Endothelial cell of umbilical vein (primary cell): ENCODE results near the gene VPS13A. TPM values are rescaled to one million over a fixed set of nuclear protein-coding genes. Genes with fewer than 3 reads are reported as not detected.

Experiments used
- BruUV-seq: library from RNA; stranded (reverse); fragments of 400-500 nt; replicated peaks from 2 replicates; lab custom pipeline; 2021; lab: Mats Ljungman, UMichigan
- CTCF ChIA-PET: fragments of 300-600, 350-600 bp; sonication (Branson Sonifier 250); formaldehyde crosslinking; loops from one replicate; lab custom pipeline; 2021; ENCODE audit warnings: antibody characterized with exemption, inconsistent platforms; lab: Charles Lee
- POLR2A ChIA-PET: fragments of 300-600, 350-600 bp; sonication (Branson Sonifier 250); formaldehyde crosslinking; loops from one replicate; lab custom pipeline; 2021; ENCODE audit warnings: antibody characterized with exemption, inconsistent platforms; lab: Charles Lee
- DNase-seq: peaks from one replicate; pipeline ENCODE4 v3.0.0-alpha.2; 2011; ENCODE audit warnings: low read depth, low spot score
- FAIRE-seq: peaks from 2 replicates; lab custom pipeline; 2011; peaks lifted over from hg19 to GRCh38; lab: Jason Lieb, UNC
- H2AFZ ChIP-seq: 2 replicates; pipeline ENCODE4 v1.6.0; 2012; ENCODE audit warnings: low read depth, low read length, control low read depth, inconsistent platforms
- H3K27ac ChIP-seq: 2 replicates; pipeline ENCODE4 v1.5.1; 2011; ENCODE audit warnings: low read depth, mild to moderate bottlenecking, control low read depth, low read length, moderate library complexity; ENCODE audit not compliant: insufficient read depth
- H3K27me3 ChIP-seq, 2 experiments: 2 replicates each; pipeline versions ENCODE4 v1.6.0 to v1.6.1; 2011; ENCODE audit warnings: low read length in 2 of 2, mixed read lengths in 1 of 2; ENCODE audit not compliant: control insufficient read depth in 2 of 2, insufficient read depth in 2 of 2
- H3K36me3 ChIP-seq, 2 experiments: 2 replicates in 1 of 2; 3 replicates in 1 of 2; pipeline ENCODE4 v1.5.1; 2011; ENCODE audit warnings: low read length in 2 of 2, mild to moderate bottlenecking in 1 of 2, moderate library complexity in 1 of 2; ENCODE audit not compliant: control insufficient read depth in 2 of 2, insufficient read depth in 2 of 2; ENCODE audit errors: extremely low read depth in 1 of 2
- H3K4me1 ChIP-seq: 3 replicates; pipeline ENCODE4 v1.5.1; 2011; ENCODE audit warnings: mild to moderate bottlenecking, low read length; ENCODE audit not compliant: control insufficient read depth, insufficient read depth; ENCODE audit errors: extremely low read depth
- H3K4me2 ChIP-seq: 2 replicates; pipeline ENCODE4 v1.6.1; 2011; ENCODE audit warnings: low read length, control low read depth, mixed read lengths; ENCODE audit not compliant: insufficient read depth
- H3K4me3 ChIP-seq, 3 experiments: fragments of 200-600 bp in 1 of 3; sonication (generic), shearing (Covaris generic) in 1 of 3; replicated peaks in 1 of 3; 2 replicates each; pipeline ENCODE4 v1.5.1; 2011 to 2016; ENCODE audit warnings: control low read depth in 3 of 3, low read length in 3 of 3, mild to moderate bottlenecking in 2 of 3, inconsistent platforms in 1 of 3, low read depth in 1 of 3, moderate library complexity in 1 of 3; ENCODE audit not compliant: insufficient read depth in 1 of 3
- H3K79me2 ChIP-seq: 2 replicates; pipeline ENCODE4 v1.6.0; 2012; ENCODE audit warnings: low read length, inconsistent platforms; ENCODE audit not compliant: control insufficient read depth, insufficient read depth
- H3K9ac ChIP-seq: replicated peaks from 2 replicates; pipeline ENCODE3; 2011; ENCODE audit warnings: low read length, control low read depth; ENCODE audit not compliant: insufficient read depth; ENCODE audit errors: extremely low read depth
- H3K9me1 ChIP-seq: replicated peaks from 3 replicates; pipeline ENCODE4 v1.6.0; 2011; ENCODE audit warnings: mild to moderate bottlenecking, low read length; ENCODE audit not compliant: control insufficient read depth, insufficient read depth; ENCODE audit errors: extremely low read depth
- H3K9me3 ChIP-seq: replicated peaks from 2 replicates; pipeline ENCODE4 v1.5.1; 2012; ENCODE audit warnings: low read length, inconsistent platforms; ENCODE audit not compliant: control insufficient read depth, insufficient read depth
- H4K20me1 ChIP-seq: replicated peaks from 2 replicates; pipeline ENCODE3; 2011; ENCODE audit warnings: mild to moderate bottlenecking, low read length; ENCODE audit not compliant: control insufficient read depth, insufficient read depth; ENCODE audit errors: extremely low read depth
- CTCF ChIP-seq, 2 donors: IDR thresholded peaks; 1 replicate in 1 of 2; 2 replicates in 1 of 2; pipeline ENCODE4 v1.5.1; 2011; ENCODE audit warnings: low read length in 2 of 2, mild to moderate bottlenecking in 2 of 2, moderate library complexity in 2 of 2, control low read depth in 1 of 2, inconsistent platforms in 1 of 2, low read depth in 1 of 2; ENCODE audit not compliant: insufficient read depth in 1 of 2; ENCODE audit errors: extremely low read depth in 1 of 2
- EZH2 ChIP-seq: IDR thresholded peaks from 2 replicates; pipeline ENCODE4 v1.6.1; 2012; ENCODE audit warnings: borderline replicate concordance, low read depth, mild to moderate bottlenecking, moderate library complexity, low read length, inconsistent platforms; ENCODE audit not compliant: severe bottlenecking
- FOS ChIP-seq: IDR thresholded peaks from 2 replicates; pipeline ENCODE4 v1.6.1; 2011; ENCODE audit warnings: mild to moderate bottlenecking, low read length, moderate library complexity, borderline replicate concordance; ENCODE audit not compliant: insufficient read depth
- GATA2 ChIP-seq: IDR thresholded peaks from 2 replicates; pipeline ENCODE4 v1.7.0; 2011; ENCODE audit warnings: low read depth, mild to moderate bottlenecking, moderate library complexity, mixed read lengths, low read length; ENCODE audit not compliant: insufficient read length, insufficient read depth
- JUN ChIP-seq: IDR thresholded peaks from 2 replicates; pipeline ENCODE4 v1.6.1; 2011; ENCODE audit warnings: borderline replicate concordance, low read depth; ENCODE audit not compliant: insufficient read length, insufficient read depth
- MAX ChIP-seq: IDR thresholded peaks from 2 replicates; pipeline ENCODE4 v1.6.1; 2011; ENCODE audit not compliant: insufficient read depth, insufficient read length
- MYC ChIP-seq: IDR thresholded peaks from one replicate; pipeline ENCODE4 v1.6.1; 2011; ENCODE audit warnings: mild to moderate bottlenecking, low read depth, low read length
- POLR2A ChIP-seq: IDR thresholded peaks from 2 replicates; pipeline ENCODE4 v1.6.1; 2012; ENCODE audit warnings: low read depth, mild to moderate bottlenecking, control low read depth, low read length
- POLR2AphosphoS5 ChIP-seq: IDR thresholded peaks from 2 replicates; pipeline ENCODE4 v1.6.1; 2012; ENCODE audit warnings: low read depth, mild to moderate bottlenecking, control low read depth, low read length, moderate library complexity; ENCODE audit not compliant: insufficient read depth
- dilution Hi-C: fragments of 300-500 bp; cut with MboI; formaldehyde crosslinking; loops from one replicate; pipeline ENCODE4 v1.15.0; 2019; ENCODE audit warnings: low sequenced_read_pairs; ENCODE audit not compliant: extremely low pct_ligation_motif_present
- intact Hi-C: fragments of 100-400 bp; cut with micrococcal nuclease; formaldehyde crosslinking; loops from one replicate; pipeline ENCODE4 v1.10.0; 2022
- polyA plus RNA-seq, 4 experiments: library from polyadenylated mRNA; depleted of rRNA in 3 of 4; stranded (reverse) in 3 of 4; unstranded in 1 of 4; fragments of >200 nt; gene quantifications; 2 replicates each; pipeline versions ENCODE4 v1.2.1 to v1.2.3, GENCODE V29; 2011 to 2012; ENCODE audit warnings: missing spikeins in 1 of 4
- total RNA-seq: library from RNA; stranded (reverse); gene quantifications from 2 replicates; pipeline ENCODE4 v1.2.3, GENCODE V29; 2021

The VPS13A gene
- total and polyA plus RNA-seq, 2 donors (not counting 3 experiments of a cell fraction or from before 2014, with no cell fraction given): 4.7 to 33.3 TPM

- no peak for TF ChIP-seq JUN
- TF ChIP-seq POLR2A: no peak
- no peak for TF ChIP-seq FOS
- no peak for TF ChIP-seq GATA2
- no peak for TF ChIP-seq MAX
- no peak for TF ChIP-seq POLR2AphosphoS5
- TF ChIP-seq MYC: no peak
- TF ChIP-seq EZH2: no peak
- TF ChIP-seq CTCF (IDR thresholded peaks at IDR 0.05; ENCODE audit: extremely low read depth in 1 of 2, insufficient read depth in 1 of 2, low read depth in 1 of 2, low read length in 2 of 2): no peak
- H3K36me3 ChIP-seq: peaks cover 0 to 2% of the 10 kb centered on the region in 2 experiments
- ChIA-PET CTCF (interaction anchor here (4.8 kb wide), 1 partner anchor 11 kb away, joined by 36 read pairs; no protein-coding TSS in a partner anchor), POLR2A (no interaction called here)
- H4K20me1 ChIP-seq: no peaks in the 10 kb centered on the region
- no peak overlapping the region for H3K27ac ChIP-seq
- no peak overlapping the region for H3K9ac ChIP-seq
- intact Hi-C loops (loop anchor here (5.0 kb wide), 2 partner anchors 246 to 284 kb away; partner anchors contain the start of gene VPS13A), dilution Hi-C loops (no loop called here)
- no peak overlapping the region for H3K4me3 ChIP-seq
- peaks cover 47% of the 10 kb centered on the region for H3K4me1 ChIP-seq
- FAIRE-seq (no peak), DNase-seq (no peak)
- no peaks in the 10 kb centered on the region for H3K79me2 ChIP-seq
- BruUV-seq: no TSS peak
- no peak overlapping the region for H3K4me2 ChIP-seq
- H3K9me3 ChIP-seq: no peaks in the 10 kb centered on the region
- H3K9me1 ChIP-seq: no peaks in the 10 kb centered on the region
- H3K27me3 ChIP-seq: no peaks in the 10 kb centered on the region
- no peak overlapping the region for H2AFZ ChIP-seq
These were observed 245.6 kb downstream of the VPS13A start for GRCh38 chr9:77422969-77423368.
